A549 (cell line): ENCODE measurements around the gene POMGNT2.

Experiments used
- CHD2 ChIP-seq: fragments of 150-350 bp; IDR thresholded peaks from 2 replicates; pipeline ENCODE4 v1.6.1; 2014; ENCODE audit warnings: low read length; ENCODE audit not compliant: partially characterized antibody
- CTCF ChIP-seq: fragments of >200 bp; sonication (Bioruptor Twin); formaldehyde crosslinking; IDR thresholded peaks from 3 replicates; pipeline ENCODE4 v1.5.1; 2016
- JUN ChIP-seq, 2 experiments: fragments of >200 bp; sonication (Bioruptor Twin); formaldehyde crosslinking; IDR thresholded peaks; 2 replicates in 1 of 2; 3 replicates in 1 of 2; pipeline ENCODE4 v1.6.1; 2016 to 2017
- PBX3 ChIP-seq: IDR thresholded peaks from 2 replicates; pipeline ENCODE4 v1.6.1; 2012
- POLR2A ChIP-seq: IDR thresholded peaks from 2 replicates; pipeline ENCODE4 v1.6.1; 2012; ENCODE audit warnings: mild to moderate bottlenecking, low read length
- RARB ChIP-seq: fragments of 250-450 bp; sonication (Bioruptor Pico); IDR thresholded peaks from 2 replicates; pipeline ENCODE4 v1.8.0; 2021; ENCODE audit warnings: mild to moderate bottlenecking, moderate library complexity

DNA sequence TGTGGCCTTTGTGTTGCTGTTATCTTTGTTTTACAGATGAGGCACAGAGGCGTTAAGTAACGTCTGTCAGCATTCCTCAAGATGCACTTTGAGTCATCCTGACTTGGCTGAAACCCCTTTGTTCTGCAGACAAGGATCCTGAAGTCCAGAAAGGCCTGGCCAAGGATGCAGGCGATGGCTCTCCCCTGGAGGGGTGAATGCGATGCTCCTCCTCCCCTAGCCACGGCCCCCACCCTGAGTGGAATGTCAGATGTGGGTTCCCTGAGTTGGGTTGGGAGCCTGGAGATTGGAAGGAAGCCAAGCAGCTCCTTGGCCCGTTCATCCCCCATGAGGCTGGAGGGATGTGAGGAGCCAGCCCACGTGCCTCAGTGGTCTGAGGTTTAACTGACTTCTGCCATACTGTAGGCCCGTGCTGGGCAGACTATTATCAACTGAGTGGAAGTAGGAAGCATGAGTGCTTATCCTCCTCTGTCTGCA, 43.3 kb downstream of the POMGNT2 start:
- no peak for TF ChIP-seq JUN (IDR thresholded peaks at IDR 0.05)
- no peak for TF ChIP-seq POLR2A
- no peak for TF ChIP-seq CTCF
- TF ChIP-seq RARB (CRISPR knock-in tag): no peak
- no peak for TF ChIP-seq PBX3
- TF ChIP-seq CHD2: no peak
